IMR-90 (cell line): ENCODE data around the gene PINLYP. TPM values are rescaled to one million over a fixed set of nuclear protein-coding genes. Genes with fewer than 3 reads are reported as not detected.
A peak's percentile ranks its signal among the peaks of the same experiment; 100 is the strongest.

Source experiments
- ATAC-seq: fragments of 200-7000 bp; cut with Tn5 transposase; 2 replicates; pipeline ENCODE4 v1.9.1; 2020; ENCODE audit warnings: low read depth, mild to moderate bottlenecking, moderate library complexity
- BruUV-seq: library from RNA; stranded (reverse); fragments of 400-500 nt; replicated peaks from 2 replicates; lab custom pipeline; 2021; lab: Mats Ljungman, UMichigan
- CTCF ChIA-PET: fragments of 300-600 bp; formaldehyde crosslinking; extraction: SDS; loops from one replicate; lab custom pipeline; 2021; ENCODE audit warnings: antibody characterized with exemption; lab: Yijun Ruan, JAX
- POLR2A ChIA-PET: fragments of 300-600 bp; sonication (Branson Sonifier 250); formaldehyde crosslinking; loops from one replicate; lab custom pipeline; 2022; ENCODE audit warnings: antibody characterized with exemption; ENCODE audit not compliant: unreplicated experiment; lab: Charles Lee
- DNase-seq: peaks from one replicate; pipeline ENCODE4 v3.0.0; 2013
- H2AFZ ChIP-seq: replicated peaks from 2 replicates; pipeline ENCODE3; 2013; ENCODE audit warnings: low read length, mild to moderate bottlenecking; ENCODE audit not compliant: poor library complexity
- H2AK5ac ChIP-seq: 2 replicates; pipeline ENCODE4 v1.6.1; 2013; ENCODE audit warnings: low read depth, low read length, inconsistent platforms
- H2AK9ac ChIP-seq: replicated peaks from 2 replicates; pipeline ENCODE3; 2013; ENCODE audit warnings: mild to moderate bottlenecking, low read depth, low read length, moderate library complexity; ENCODE audit not compliant: poor library complexity
- H2BK120ac ChIP-seq: 2 replicates; pipeline ENCODE4 v1.6.1; 2013; ENCODE audit warnings: low read depth, low read length, inconsistent platforms
- H2BK15ac ChIP-seq: 3 replicates; pipeline ENCODE4 v1.6.1; 2013; ENCODE audit warnings: low read depth, low read length, inconsistent platforms
- H2BK20ac ChIP-seq: 2 replicates; pipeline ENCODE4 v1.6.1; 2013; ENCODE audit warnings: low read depth, mild to moderate bottlenecking, inconsistent platforms, low read length, moderate library complexity
- H2BK5ac ChIP-seq: 2 replicates; pipeline ENCODE4 v1.6.1; 2013; ENCODE audit warnings: mild to moderate bottlenecking, low read depth, low read length, inconsistent platforms; ENCODE audit not compliant: poor library complexity, severe bottlenecking
- H3K14ac ChIP-seq: replicated peaks from 2 replicates; pipeline ENCODE4 v1.6.1; 2013; ENCODE audit warnings: low read depth, low read length, inconsistent platforms
- H3K18ac ChIP-seq: 2 replicates; pipeline ENCODE4 v1.6.1; 2013; ENCODE audit warnings: low read depth, low read length, control low read depth
- H3K23ac ChIP-seq: 2 replicates; pipeline ENCODE4 v1.6.1; 2013; ENCODE audit warnings: low read depth, low read length, inconsistent platforms
- H3K27ac ChIP-seq: 2 replicates; pipeline ENCODE4 v1.5.1; 2013; ENCODE audit warnings: mild to moderate bottlenecking, control low read depth, low read length; ENCODE audit not compliant: insufficient read depth
- H3K27me3 ChIP-seq: 2 replicates; pipeline ENCODE4 v1.6.1; 2013; ENCODE audit warnings: low read length; ENCODE audit not compliant: control insufficient read depth, insufficient read depth
- H3K36me3 ChIP-seq: 2 replicates; pipeline ENCODE4 v1.6.1; 2013; ENCODE audit warnings: low read length, mixed read lengths; ENCODE audit not compliant: control insufficient read depth, insufficient read depth
- H3K4ac ChIP-seq: 2 replicates; pipeline ENCODE4 v1.6.1; 2013; ENCODE audit warnings: low read depth, low read length, inconsistent platforms
- H3K4me1 ChIP-seq: 2 replicates; pipeline ENCODE4 v1.6.1; 2013; ENCODE audit warnings: low read length, mixed read lengths; ENCODE audit not compliant: control insufficient read depth, insufficient read depth
- H3K4me2 ChIP-seq: 2 replicates; pipeline ENCODE4 v1.6.1; 2013; ENCODE audit warnings: low read depth, mild to moderate bottlenecking, control low read depth, low read length, moderate library complexity
- H3K4me3 ChIP-seq: 2 replicates; pipeline ENCODE4 v1.5.1; 2013; ENCODE audit warnings: low read depth, mild to moderate bottlenecking, control low read depth, low read length, moderate library complexity; ENCODE audit not compliant: insufficient read depth
- H3K56ac ChIP-seq: 2 replicates; pipeline ENCODE4 v1.6.1; 2013; ENCODE audit warnings: low read length, inconsistent platforms; ENCODE audit not compliant: insufficient read depth; ENCODE audit errors: extremely low read depth
- H3K79me1 ChIP-seq, 2 experiments: 2 replicates each; pipeline ENCODE4 v1.6.1; 2013; ENCODE audit warnings: low read length in 2 of 2, inconsistent platforms in 1 of 2, low read depth in 1 of 2
- H3K9ac ChIP-seq: 2 replicates; pipeline ENCODE4 v1.6.1; 2013; ENCODE audit warnings: low read depth, low read length, control low read depth
- H3K9me1 ChIP-seq: 2 replicates; pipeline ENCODE4 v1.6.1; 2013; ENCODE audit warnings: low read length, inconsistent platforms; ENCODE audit not compliant: insufficient read depth
- H3K9me3 ChIP-seq: 2 replicates; pipeline ENCODE4 v1.6.1; 2013; ENCODE audit warnings: low read length; ENCODE audit not compliant: control insufficient read depth, insufficient read depth
- H4K20me1 ChIP-seq: 2 replicates; pipeline ENCODE4 v1.6.1; 2013; ENCODE audit warnings: low read length, inconsistent platforms; ENCODE audit not compliant: insufficient read depth
- H4K5ac ChIP-seq: 2 replicates; pipeline ENCODE4 v1.6.1; 2013; ENCODE audit warnings: mild to moderate bottlenecking, low read depth, low read length, control low read depth
- H4K8ac ChIP-seq, 2 experiments: 2 replicates each; pipeline ENCODE4 v1.6.1; 2013; ENCODE audit warnings: low read depth in 2 of 2, low read length in 2 of 2, control low read depth in 1 of 2, inconsistent platforms in 1 of 2
- H4K91ac ChIP-seq: 2 replicates; pipeline ENCODE4 v1.6.1; 2013; ENCODE audit warnings: low read depth, low read length, inconsistent platforms; ENCODE audit not compliant: insufficient read depth
- BHLHE40 ChIP-seq: fragments of 150-350 bp; IDR thresholded peaks from 2 replicates; pipeline ENCODE4 v1.6.1; 2016; ENCODE audit warnings: mild to moderate bottlenecking, low read depth, low read length
- CHD1 ChIP-seq: IDR thresholded peaks from 2 replicates; pipeline ENCODE4 v1.6.1; 2012; ENCODE audit warnings: low read depth, low read length, improper control_type of control experiment
- FOS ChIP-seq: fragments of 150-350 bp; IDR thresholded peaks from 2 replicates; pipeline ENCODE4 v1.6.1; 2016; ENCODE audit warnings: low read depth, low read length
- MAZ ChIP-seq: IDR thresholded peaks from 2 replicates; pipeline ENCODE4 v1.6.1; 2012; ENCODE audit warnings: low read depth, mild to moderate bottlenecking, low read length, improper control_type of control experiment, moderate library complexity, borderline replicate concordance
- MXI1 ChIP-seq: IDR thresholded peaks from 2 replicates; pipeline ENCODE4 v1.6.1; 2012; ENCODE audit warnings: low read depth, mild to moderate bottlenecking, low read length, moderate library complexity, borderline replicate concordance
- NFE2L2 ChIP-seq: fragments of 150-350 bp; IDR thresholded peaks from 2 replicates; pipeline ENCODE4 v1.6.1; 2016; ENCODE audit warnings: low read depth, mild to moderate bottlenecking, low read length
- POLR2A ChIP-seq: IDR thresholded peaks from 2 replicates; pipeline ENCODE4 v1.6.1; 2012; ENCODE audit warnings: mild to moderate bottlenecking, low read depth, low read length
- RAD21 ChIP-seq: IDR thresholded peaks from 2 replicates; pipeline ENCODE4 v1.6.1; 2012; ENCODE audit warnings: low read length, improper control_type of control experiment
- RCOR1 ChIP-seq: IDR thresholded peaks from 2 replicates; pipeline ENCODE4 v1.6.1; 2012; ENCODE audit warnings: mild to moderate bottlenecking, low read length, improper control_type of control experiment; ENCODE audit not compliant: insufficient replicate concordance
- RFX5 ChIP-seq: IDR thresholded peaks from 2 replicates; pipeline ENCODE4 v1.8.0; 2012; ENCODE audit warnings: low read depth, mild to moderate bottlenecking, low read length, moderate library complexity
- SMC3 ChIP-seq: fragments of 150-350 bp; IDR thresholded peaks from 2 replicates; pipeline ENCODE4 v1.6.1; 2016; ENCODE audit warnings: low read depth, mild to moderate bottlenecking, antibody characterized with exemption, low read length, moderate library complexity
- WGBS, 2 experiments: methylation state at CpG; one replicate each; pipeline versions ENCODE4 v1.1.5 to v1.1.7; 2013; ENCODE audit warnings: missing lambda C conversion rate in 2 of 2; ENCODE audit not compliant: insufficient read length in 1 of 2; ENCODE audit errors: extremely low coverage in 2 of 2; 5-methylcytosine and 5-hydroxymethylcytosine counted together
- dilution Hi-C: fragments of 300-500 bp; cut with HindIII; formaldehyde crosslinking; loops from one replicate; pipeline ENCODE4 v1.14.3; 2018; ENCODE audit warnings: low sequenced_read_pairs; ENCODE audit not compliant: unreplicated experiment
- in situ Hi-C: fragments of 300-500 bp; cut with MboI; formaldehyde crosslinking; loops from 3 replicates; pipeline ENCODE4 v1.14.3; 2019; ENCODE audit warnings: low sequenced_read_pairs, inconsistent platforms, mixed read lengths
- intact Hi-C: fragments of 100-400 bp; cut with micrococcal nuclease; formaldehyde crosslinking; loops from 2 replicates; pipeline ENCODE4 v1.10.0; 2022
- polyA plus RNA-seq, 3 experiments: library from polyadenylated mRNA; depleted of rRNA; stranded (reverse); fragments of >200 nt; gene quantifications; 2 replicates each; pipeline ENCODE4 v1.2.3, GENCODE V29; 2012; ENCODE audit warnings: low replicate concordance in 1 of 3
- total RNA-seq: library from RNA; depleted of rRNA; stranded (reverse); fragments of >200 nt; gene quantifications from 2 replicates; pipeline ENCODE4 v1.2.3, GENCODE V29; 2012
- TF ChIP-seq, protein P1 (sequence below): fragments of 150-350 bp; IDR thresholded peaks from 2 replicates; pipeline ENCODE4 v1.6.1; 2017; ENCODE audit warnings: mild to moderate bottlenecking, antibody characterized with exemption, low read length, low read depth
- TF ChIP-seq, protein P2 (sequence below): fragments of 150-350 bp; IDR thresholded peaks from 2 replicates; pipeline ENCODE4 v1.6.1; 2016; ENCODE audit warnings: low read depth, mild to moderate bottlenecking, low read length, moderate library complexity, borderline replicate concordance
- TF ChIP-seq, protein P3 (sequence below): conservative IDR thresholded peaks from 2 replicates; pipeline ENCODE4 v1.5.1; 2012; ENCODE audit warnings: mild to moderate bottlenecking, low read depth, low read length, improper control_type of control experiment

The PINLYP gene
- total and polyA plus RNA-seq, 2 of the 4 experiments (the other 2 are of a cell fraction), result 0.54 to 1.4 TPM

DNA sequence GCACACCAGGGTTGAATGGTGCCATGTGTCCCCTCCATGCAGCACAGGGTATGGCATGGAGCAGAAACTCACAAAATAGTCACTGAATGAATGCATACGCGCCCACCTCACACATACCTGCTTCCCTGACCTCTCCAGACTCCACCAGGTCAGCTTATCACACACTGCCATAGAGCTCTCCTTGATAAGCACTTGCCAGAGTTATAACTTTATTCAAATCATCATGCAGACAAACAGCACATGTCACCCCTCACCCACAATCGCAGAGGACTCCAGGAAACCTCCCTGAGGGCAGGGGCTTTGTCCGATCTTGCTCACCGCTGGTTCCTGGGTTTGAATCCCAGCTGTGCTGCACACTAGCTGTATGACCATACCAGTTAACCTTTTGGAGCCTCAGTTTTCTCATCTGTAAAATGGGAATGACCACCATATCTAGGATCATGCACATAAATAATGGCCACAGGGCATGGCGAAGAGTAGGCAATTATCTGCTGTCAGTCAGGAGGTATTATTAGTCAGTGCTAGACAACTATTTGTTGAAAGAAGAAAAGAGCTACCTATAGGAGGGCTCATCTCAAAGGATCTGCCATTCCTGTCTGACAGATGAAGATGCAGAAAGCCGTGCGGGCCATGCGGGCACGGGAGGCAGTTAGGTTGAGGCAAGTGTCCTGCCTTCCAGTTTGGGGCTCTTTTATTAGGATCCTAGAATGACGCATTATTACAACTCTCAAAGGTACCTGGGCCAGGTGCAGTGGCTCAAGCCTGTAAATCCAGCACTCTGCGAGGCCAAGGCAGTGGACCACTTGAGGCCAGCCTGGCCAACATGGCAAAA lies 14.2 kb upstream of the PINLYP start:
- Histone ChIP-seq H3K4me3 (no peak overlapping the region), H2AFZ (no peak overlapping the region), H3K18ac (no peak overlapping the region), H3K4ac (peak overlapping the region; percentile 18), H3K4me1 (peaks cover 5% of the 10 kb centered on the region), H3K9me3 (no peaks in the 10 kb centered on the region), H3K14ac (no peak overlapping the region), H3K4me2 (no peak overlapping the region), H3K9ac (no peak overlapping the region), H2BK120ac (peak overlapping the region; percentile 66), H3K23ac (no peak overlapping the region), H4K91ac (no peak overlapping the region; the same call in 1 of the 2 replicates), H3K56ac (no peak overlapping the region), H2BK5ac (no peak overlapping the region), H4K8ac (no peak overlapping the region), H3K27ac (no peak overlapping the region), H3K36me3 (peaks cover 9% of the 10 kb centered on the region), H4K5ac (no peak overlapping the region), H2AK5ac (peak overlapping the region; percentile 15; the same call in 1 of the 2 replicates), H4K20me1 (peaks cover 6% of the 10 kb centered on the region; the same call in 1 of the 2 replicates), H2BK15ac (no peak overlapping the region; the same call in 2 of the 3 replicates), H3K27me3 (no peaks in the 10 kb centered on the region), H3K9me1 (peaks cover 29% of the 10 kb centered on the region), H3K79me1 (peaks cover 13 to 54% of the 10 kb centered on the region in 2 experiments; a peak in 3 of 4 replicates), H2BK20ac (no peak overlapping the region; the same call in 1 of the 2 replicates), H2AK9ac (peak overlapping the region; percentile 3)
- intact Hi-C loops, result loop anchor here (2.0 kb wide), 1 partner anchor 33 kb away; no protein-coding TSS in a partner anchor
- ChIA-PET CTCF (interaction anchor here (1.5 kb wide), 1 partner anchor 26 kb away, joined by 3 read pairs; no protein-coding TSS in a partner anchor), POLR2A (no interaction called here)
- in situ Hi-C loops, result no loop called here
- WGBS, 2 experiments, result 69% methylated on average over 3 of the region's 12 CpGs; no CpG with 5 or more reads in 1 of the 2 experiments
- no TSS peak for BruUV-seq
- DNase-seq (no peak), ATAC-seq (no peak)
- dilution Hi-C loops, result no loop called here
- TF ChIP-seq RFX5 (no peak), NFE2L2 (no peak), CHD1 (no peak), BHLHE40 (no peak), FOS (no peak), RCOR1 (no peak), SMC3 (no peak), POLR2A (no peak), RAD21 (no peak), MAZ (no peak), MXI1 (no peak)
- TF ChIP-seq, protein P1, sequence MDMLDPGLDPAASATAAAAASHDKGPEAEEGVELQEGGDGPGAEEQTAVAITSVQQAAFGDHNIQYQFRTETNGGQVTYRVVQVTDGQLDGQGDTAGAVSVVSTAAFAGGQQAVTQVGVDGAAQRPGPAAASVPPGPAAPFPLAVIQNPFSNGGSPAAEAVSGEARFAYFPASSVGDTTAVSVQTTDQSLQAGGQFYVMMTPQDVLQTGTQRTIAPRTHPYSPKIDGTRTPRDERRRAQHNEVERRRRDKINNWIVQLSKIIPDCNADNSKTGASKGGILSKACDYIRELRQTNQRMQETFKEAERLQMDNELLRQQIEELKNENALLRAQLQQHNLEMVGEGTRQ, result no peak
- TF ChIP-seq, protein P2, sequence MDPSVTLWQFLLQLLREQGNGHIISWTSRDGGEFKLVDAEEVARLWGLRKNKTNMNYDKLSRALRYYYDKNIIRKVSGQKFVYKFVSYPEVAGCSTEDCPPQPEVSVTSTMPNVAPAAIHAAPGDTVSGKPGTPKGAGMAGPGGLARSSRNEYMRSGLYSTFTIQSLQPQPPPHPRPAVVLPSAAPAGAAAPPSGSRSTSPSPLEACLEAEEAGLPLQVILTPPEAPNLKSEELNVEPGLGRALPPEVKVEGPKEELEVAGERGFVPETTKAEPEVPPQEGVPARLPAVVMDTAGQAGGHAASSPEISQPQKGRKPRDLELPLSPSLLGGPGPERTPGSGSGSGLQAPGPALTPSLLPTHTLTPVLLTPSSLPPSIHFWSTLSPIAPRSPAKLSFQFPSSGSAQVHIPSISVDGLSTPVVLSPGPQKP, result no peak
- TF ChIP-seq, protein P3, sequence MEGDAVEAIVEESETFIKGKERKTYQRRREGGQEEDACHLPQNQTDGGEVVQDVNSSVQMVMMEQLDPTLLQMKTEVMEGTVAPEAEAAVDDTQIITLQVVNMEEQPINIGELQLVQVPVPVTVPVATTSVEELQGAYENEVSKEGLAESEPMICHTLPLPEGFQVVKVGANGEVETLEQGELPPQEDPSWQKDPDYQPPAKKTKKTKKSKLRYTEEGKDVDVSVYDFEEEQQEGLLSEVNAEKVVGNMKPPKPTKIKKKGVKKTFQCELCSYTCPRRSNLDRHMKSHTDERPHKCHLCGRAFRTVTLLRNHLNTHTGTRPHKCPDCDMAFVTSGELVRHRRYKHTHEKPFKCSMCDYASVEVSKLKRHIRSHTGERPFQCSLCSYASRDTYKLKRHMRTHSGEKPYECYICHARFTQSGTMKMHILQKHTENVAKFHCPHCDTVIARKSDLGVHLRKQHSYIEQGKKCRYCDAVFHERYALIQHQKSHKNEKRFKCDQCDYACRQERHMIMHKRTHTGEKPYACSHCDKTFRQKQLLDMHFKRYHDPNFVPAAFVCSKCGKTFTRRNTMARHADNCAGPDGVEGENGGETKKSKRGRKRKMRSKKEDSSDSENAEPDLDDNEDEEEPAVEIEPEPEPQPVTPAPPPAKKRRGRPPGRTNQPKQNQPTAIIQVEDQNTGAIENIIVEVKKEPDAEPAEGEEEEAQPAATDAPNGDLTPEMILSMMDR, result no peak
